Astrocyte of the spinal cord (primary cell): ENCODE results near the gene TTR.

Experiments
- DNase-seq: peaks from one replicate; pipeline ENCODE4 v3.0.0; 2011; ENCODE audit warnings: low read depth, low spot score
- H3K4me3 ChIP-seq: 2 replicates; pipeline ENCODE4 v1.5.1; 2011; ENCODE audit warnings: low read depth, mild to moderate bottlenecking, low read length, moderate library complexity
- CTCF ChIP-seq: IDR thresholded peaks from 2 replicates; pipeline ENCODE4 v1.5.1; 2012; ENCODE audit warnings: low read depth, mild to moderate bottlenecking, low read length, inconsistent platforms
- in situ Hi-C: cut with HindIII; loops from 2 replicates; pipeline ENCODE4 v1.10.0; 2017; ENCODE audit warnings: low sequenced_read_pairs

TTR gene

GRCh38 chr18:31585991-31586390, 5.7 kb upstream of the TTR start:
- no peak for DNase-seq
- TF ChIP-seq CTCF = no peak
- H3K4me3 ChIP-seq = no peak overlapping the region
- in situ Hi-C loops = no loop called here

- no peak overlapping the region for H3K4me3 ChIP-seq
- no peak for DNase-seq
- in situ Hi-C loops = no loop called here
- no peak for TF ChIP-seq CTCF
Measured at GRCh38 chr18:31586616-31587015, 5.1 kb upstream of the TTR start.

GRCh38 chr18:31587529-31587928, 4.1 kb upstream of the TTR start:
- H3K4me3 ChIP-seq = no peak overlapping the region
- no peak for DNase-seq
- in situ Hi-C loops = no loop called here
- no peak for TF ChIP-seq CTCF

GRCh38 chr18:31590570-31590969, 1.1 kb upstream of the TTR start:
- TF ChIP-seq CTCF = no peak
- in situ Hi-C loops = no loop called here
- H3K4me3 ChIP-seq = no peak overlapping the region
- DNase-seq = no peak

- TF ChIP-seq CTCF = no peak
- in situ Hi-C loops = no loop called here
Measured at GRCh38 chr18:31591113-31591512, 564 bp upstream of the TTR start.

GRCh38 chr18:31592506-31593157, 955 bp downstream of the TTR start:
- no peak for DNase-seq
- TF ChIP-seq CTCF = no peak
- in situ Hi-C loops = no loop called here
- H3K4me3 ChIP-seq = no peak overlapping the region

More at GRCh38 chr18:31591113-31591512, 564 bp upstream of the TTR start:
- DNase-seq = no peak
- no peak overlapping the region for H3K4me3 ChIP-seq
